ENCODE measurements around the gene TRIM16.
"Not testable (repeated sequence)": the region's sequence is repeated elsewhere in the genome, so short reads cannot be mapped to it uniquely, and the experiment has no call there.

DNA sequence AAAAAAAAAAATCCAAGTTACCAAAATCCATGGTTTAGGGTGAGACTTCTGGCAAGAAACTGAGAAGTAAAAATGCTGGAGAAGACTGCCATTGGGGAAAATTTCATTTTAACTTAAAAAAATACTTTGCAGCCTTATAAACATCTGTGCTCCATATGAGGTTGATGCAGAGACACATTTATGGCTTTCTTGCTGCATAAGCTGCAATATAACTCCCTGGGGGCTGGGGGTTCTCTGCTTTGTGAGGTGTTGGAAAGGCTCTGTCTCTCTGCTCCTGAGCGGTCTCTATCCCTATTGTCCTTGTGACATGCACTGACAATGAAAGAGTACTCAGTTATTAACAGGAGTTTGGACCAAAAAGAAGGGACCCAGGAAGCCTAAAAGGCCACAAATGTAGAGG, 71.0 kb downstream of the TRIM16 start:
- TF ChIP-seq POLR2AphosphoS5 (IDR thresholded peaks at IDR 0.05; ENCODE audit: borderline replicate concordance, low read depth, low read length); EZH2 (IDR thresholded peaks at IDR 0.05); FOXP2 (optimal IDR thresholded peaks at IDR 0.05; ENCODE audit: control extremely low read depth, extremely low read length, insufficient read depth): not testable (repeated sequence)

All from SK-N-MC (cell line).